A549 (cell line): ENCODE results near the gene PRKCG. TPM values are rescaled to one million over a fixed set of nuclear protein-coding genes. Genes with fewer than 3 reads are reported as not detected.

Experiments used
- ATAC-seq, 2 experiments: fragments of 200-7000 bp in 1 of 2; fragments of >200 bp in 1 of 2; cut with Nextera tagmentation in 1 of 2; cut with Tn5 transposase in 1 of 2; 3 replicates each; pipeline versions ENCODE4 v1.8.0 to v1.9.1; 2018 to 2020; ENCODE audit warnings: mild to moderate bottlenecking in 1 of 2, moderate library complexity in 1 of 2
- CTCF ChIA-PET: fragments of 300-600 bp; sonication (Branson Sonifier 250); formaldehyde crosslinking; extraction: SDS; loops from one replicate; lab custom pipeline; 2021; ENCODE audit warnings: antibody characterized with exemption, inconsistent platforms; lab: Yijun Ruan, JAX
- POLR2A ChIA-PET: fragments of 350-600 bp; formaldehyde crosslinking; extraction: SDS; loops from one replicate; lab custom pipeline; 2021; ENCODE audit warnings: antibody characterized with exemption, inconsistent platforms; lab: Yijun Ruan, JAX
- DNase-seq, 2 experiments: peaks; one replicate each; pipeline versions ENCODE4 v3.0.0 to v3.0.0-alpha.2; 2011 to 2016; ENCODE audit warnings: low read depth in 1 of 2, low spot score in 1 of 2
- FAIRE-seq: peaks from 2 replicates; lab custom pipeline; 2011; peaks lifted over from hg19 to GRCh38; lab: Jason Lieb, UNC
- H3K27ac ChIP-seq, 2 experiments: fragments of >200 bp; sonication (Bioruptor Twin); formaldehyde crosslinking; 3 replicates each; pipeline ENCODE4 v1.5.1; 2016 to 2017
- H3K4me1 ChIP-seq: fragments of >200 bp; sonication (Bioruptor Twin); formaldehyde crosslinking; 3 replicates; pipeline ENCODE4 v1.6.1; 2016
- H3K4me2 ChIP-seq: fragments of >200 bp; sonication (Bioruptor Twin); formaldehyde crosslinking; 3 replicates; pipeline ENCODE4 v1.6.1; 2016
- H3K4me3 ChIP-seq: fragments of >200 bp; sonication (Bioruptor Twin); formaldehyde crosslinking; 3 replicates; pipeline ENCODE4 v1.5.1; 2016
- H3K9me3 ChIP-seq: fragments of >200 bp; sonication (Bioruptor Twin); formaldehyde crosslinking; 3 replicates; pipeline ENCODE4 v1.6.1; 2016
- CBX8 ChIP-seq: fragments of 200-600 bp; sonication (generic); IDR thresholded peaks from 2 replicates; pipeline ENCODE4 v1.6.1; 2016
- CEBPB ChIP-seq, 2 experiments: fragments of >200 bp in 1 of 2; sonication (Bioruptor Twin) in 1 of 2; formaldehyde crosslinking in 1 of 2; IDR thresholded peaks; 2 replicates each; pipeline ENCODE4 v1.6.1; 2012 to 2016
- CTCF ChIP-seq: fragments of >200 bp; sonication (Bioruptor Twin); formaldehyde crosslinking; IDR thresholded peaks from 3 replicates; pipeline ENCODE4 v1.5.1; 2016
- EHMT2 ChIP-seq: fragments of 200-600 bp; sonication (generic); IDR thresholded peaks from 2 replicates; pipeline ENCODE4 v1.6.1; 2016; ENCODE audit warnings: antibody characterized with exemption, low read depth, mild to moderate bottlenecking, moderate library complexity
- EP300 ChIP-seq, 2 experiments: fragments of >200 bp; sonication (Bioruptor Twin); formaldehyde crosslinking; IDR thresholded peaks; 2 replicates in 1 of 2; 3 replicates in 1 of 2; pipeline ENCODE4 v1.6.1; 2016 to 2017
- FOSL2 ChIP-seq, 2 experiments: fragments of 450-650 bp in 1 of 2; fragments of >200 bp in 1 of 2; sonication (Bioruptor Twin) in 1 of 2; formaldehyde crosslinking; IDR thresholded peaks; 2 replicates each; pipeline versions ENCODE4 v1.5.0 to v1.6.1; 2016 to 2020; ENCODE audit warnings: mild to moderate bottlenecking in 1 of 2, moderate library complexity in 1 of 2
- GATA3 ChIP-seq: IDR thresholded peaks from 2 replicates; pipeline ENCODE4 v1.6.1; 2012; ENCODE audit warnings: borderline replicate concordance
- HES2 ChIP-seq: fragments of >200 bp; sonication (Bioruptor Twin); formaldehyde crosslinking; IDR thresholded peaks from 2 replicates; pipeline ENCODE4 v1.6.1; 2016
- HMGXB4 ChIP-seq: fragments of 250-450 bp; sonication (Bioruptor Pico); IDR thresholded peaks from 2 replicates; pipeline ENCODE4 v1.5.0; 2021; ENCODE audit warnings: mild to moderate bottlenecking, moderate library complexity, borderline replicate concordance
- HOXB13 ChIP-seq: fragments of 250-450 bp; sonication (Bioruptor Pico); IDR thresholded peaks from 2 replicates; pipeline ENCODE4 v1.5.0; 2020; ENCODE audit warnings: low read depth, mild to moderate bottlenecking, moderate library complexity
- KDM1A ChIP-seq: fragments of 200-600 bp; sonication (generic); IDR thresholded peaks from 2 replicates; pipeline ENCODE4 v1.6.1; 2016; ENCODE audit warnings: low read depth, mild to moderate bottlenecking
- NR3C1 ChIP-seq: fragments of >200 bp; sonication (Bioruptor Twin); formaldehyde crosslinking; IDR thresholded peaks from 3 replicates; pipeline ENCODE4 v1.6.1; 2017
- POLR2A ChIP-seq: IDR thresholded peaks from 2 replicates; pipeline ENCODE4 v1.6.1; 2012; ENCODE audit warnings: mild to moderate bottlenecking, low read length
- POLR2AphosphoS2 ChIP-seq: conservative IDR thresholded peaks from 2 replicates; pipeline ENCODE4 v1.6.1; 2012; ENCODE audit warnings: low read length, improper control_type of control experiment, inconsistent platforms
- RAD21 ChIP-seq, 2 experiments: fragments of >200 bp in 1 of 2; sonication (Bioruptor Twin) in 1 of 2; formaldehyde crosslinking in 1 of 2; IDR thresholded peaks in 1 of 2; conservative IDR thresholded peaks in 1 of 2; 2 replicates in 1 of 2; 3 replicates in 1 of 2; pipeline ENCODE4 v1.6.1; 2012 to 2018; ENCODE audit warnings: inconsistent platforms in 1 of 2
- REST ChIP-seq: fragments of 200-600 bp; sonication (generic); IDR thresholded peaks from 2 replicates; pipeline ENCODE4 v1.6.1; 2016; ENCODE audit warnings: antibody characterized with exemption, mild to moderate bottlenecking, moderate library complexity
- USF2 ChIP-seq: fragments of 450-650 bp; IDR thresholded peaks from 2 replicates; pipeline ENCODE4 v1.6.1; 2014; ENCODE audit warnings: antibody characterized with exemption
- ZC3H11A ChIP-seq: fragments of 450-650 bp; IDR thresholded peaks from 2 replicates; pipeline ENCODE4 v1.6.1; 2014; ENCODE audit warnings: antibody characterized with exemption, mild to moderate bottlenecking
- WGBS: methylation state at CpG from one replicate; pipeline ENCODE4 v1.1.6; 2017; ENCODE audit errors: missing lambda C conversion rate; 5-methylcytosine and 5-hydroxymethylcytosine counted together
- polyA plus RNA-seq, 4 experiments: library from polyadenylated mRNA; depleted of rRNA in 3 of 4; stranded (reverse); fragments of >200 nt; fragmentation: RNase III in 1 of 4; extraction: RNeasy Plus Mini Kit Qiagen cat#74134 plus additional on column Dnase treatment in 1 of 4; gene quantifications; 2 replicates in 3 of 4; 3 replicates in 1 of 4; pipeline ENCODE4 v1.2.3, GENCODE V29; 2011 to 2017
- TF ChIP-seq, protein P1 (sequence below): fragments of 150-350 bp; IDR thresholded peaks from 2 replicates; pipeline ENCODE4 v1.6.1; 2014; ENCODE audit warnings: low read depth, mild to moderate bottlenecking, low read length

The PRKCG gene
- polyA plus RNA-seq, 2 of the 4 experiments (the other 2 are of a cell fraction): 0.61 to 0.81 TPM

- H3K4me3 ChIP-seq: no peak overlapping the region
- ATAC-seq: no peak
- CTCF ChIA-PET: interaction anchor here (0.7 to 2.9 kb wide), 5 partner anchors 10 to 112 kb away, joined by 3 to 21 read pairs (median 4); no protein-coding TSS in a partner anchor
- TF ChIP-seq POLR2AphosphoS2 (no peak), HES2 (no peak), EHMT2 (no peak), FOSL2 (IDR thresholded peaks at IDR 0.05) (no peak), FOSL2 (CRISPR knock-in tag; IDR thresholded peaks at IDR 0.05) (no peak), KDM1A (no peak), GATA3 (no peak), HMGXB4 (CRISPR knock-in tag) (no peak), NR3C1 (no peak), HOXB13 (no peak), CTCF (no peak), CEBPB (IDR thresholded peaks at IDR 0.05) (no peak), POLR2A (no peak), CBX8 (no peak), ZC3H11A (no peak), EP300 (IDR thresholded peaks at IDR 0.05) (no peak), RAD21 (conservative IDR thresholded peaks at IDR 0.05 in 1 of 2, IDR thresholded peaks at IDR 0.05 in 1 of 2) (no peak)
- TF ChIP-seq, protein P1, sequence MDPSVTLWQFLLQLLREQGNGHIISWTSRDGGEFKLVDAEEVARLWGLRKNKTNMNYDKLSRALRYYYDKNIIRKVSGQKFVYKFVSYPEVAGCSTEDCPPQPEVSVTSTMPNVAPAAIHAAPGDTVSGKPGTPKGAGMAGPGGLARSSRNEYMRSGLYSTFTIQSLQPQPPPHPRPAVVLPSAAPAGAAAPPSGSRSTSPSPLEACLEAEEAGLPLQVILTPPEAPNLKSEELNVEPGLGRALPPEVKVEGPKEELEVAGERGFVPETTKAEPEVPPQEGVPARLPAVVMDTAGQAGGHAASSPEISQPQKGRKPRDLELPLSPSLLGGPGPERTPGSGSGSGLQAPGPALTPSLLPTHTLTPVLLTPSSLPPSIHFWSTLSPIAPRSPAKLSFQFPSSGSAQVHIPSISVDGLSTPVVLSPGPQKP: no peak
- TF ChIP-seq, all 56 proteins: peak for 0
- FAIRE-seq (no peak), DNase-seq (no peak)
- no peaks in the 10 kb centered on the region for H3K4me1 ChIP-seq
- POLR2A ChIA-PET: no interaction called here
- H3K4me2 ChIP-seq: no peak overlapping the region
- WGBS: 79% methylated on average over 7 of the region's 7 CpGs
- H3K27ac ChIP-seq: no peak overlapping the region
- no peaks in the 10 kb centered on the region for H3K9me3 ChIP-seq
These were observed 35.4 kb downstream of the PRKCG start for GRCh38 chr19:53917356-53917755.

- ChIA-PET POLR2A (interaction anchor here (0.6 kb wide), 1 partner anchor 51 kb away, joined by 3 read pairs; no protein-coding TSS in a partner anchor), CTCF (interaction anchor here (0.5 to 2.0 kb wide), 5 partner anchors 21 to 318 kb away, joined by 3 to 7 read pairs (median 5); no protein-coding TSS in a partner anchor)
- Histone ChIP-seq H3K4me2 (no peak overlapping the region), H3K4me1 (no peaks in the 10 kb centered on the region), H3K4me3 (no peak overlapping the region), H3K9me3 (no peaks in the 10 kb centered on the region), H3K27ac (no peak overlapping the region)
- DNase-seq (peak in 1 of 2 experiments; percentile 61), ATAC-seq (peak; percentile 60 to 74; a peak in 3 of 6 replicates), FAIRE-seq (peak; percentile 49)
- 59% methylated on average over 8 of the region's 8 CpGs for WGBS
- no peak for TF ChIP-seq USF2
- peak; percentile 90 for TF ChIP-seq EHMT2
- TF ChIP-seq REST: peak; percentile 96
These were observed 45.7 kb downstream of the PRKCG start for GRCh38 chr19:53927739-53928138.
